GM12878 (cell line): ENCODE measurements around the gene GLS. TPM values are rescaled to one million over a fixed set of nuclear protein-coding genes. Genes with fewer than 3 reads are reported as not detected.
"Not testable (repeated sequence)": the region's sequence is repeated elsewhere in the genome, so short reads cannot be mapped to it uniquely, and the experiment has no call there.

Source experiments
- ATAC-seq: fragments of 200-7000 bp; cut with Tn5 transposase; 3 replicates; pipeline ENCODE4 v1.9.1; 2020; ENCODE audit warnings: mild to moderate bottlenecking, moderate library complexity
- BruUV-seq: library from RNA; stranded (reverse); fragments of 400-500 nt; replicated peaks from 2 replicates; lab custom pipeline; 2021; lab: Mats Ljungman, UMichigan
- CTCF ChIA-PET: fragments of 300-600 bp; sonication (Branson Sonifier 250); formaldehyde crosslinking; extraction: SDS; loops from one replicate; lab custom pipeline; 2021; ENCODE audit warnings: inconsistent platforms; lab: Yijun Ruan, JAX
- POLR2A ChIA-PET: fragments of 350-600 bp; formaldehyde crosslinking; extraction: SDS; loops from one replicate; lab custom pipeline; 2021; ENCODE audit warnings: inconsistent platforms; lab: Charles Lee
- RAD21 ChIA-PET: fragments of 300-600 bp; sonication (Branson Sonifier 250); formaldehyde crosslinking; loops from one replicate; lab custom pipeline; 2023; ENCODE audit warnings: antibody characterized with exemption; ENCODE audit not compliant: unreplicated experiment; lab: Charles Lee
- SMC1A ChIA-PET: fragments of 300-600 bp; sonication (Branson Sonifier 250); formaldehyde crosslinking; loops from one replicate; lab custom pipeline; 2023; ENCODE audit not compliant: unreplicated experiment, uncharacterized antibody; lab: Charles Lee
- DNase-seq: peaks from one replicate; pipeline ENCODE4 v3.0.0-alpha.2; 2011; ENCODE audit warnings: low read depth, low spot score
- FAIRE-seq: peaks from 3 replicates; lab custom pipeline; 2011; peaks lifted over from hg19 to GRCh38; lab: Jason Lieb, UNC
- H2AFZ ChIP-seq: 2 replicates; pipeline ENCODE4 v1.6.0; 2011; ENCODE audit warnings: low read depth, low read length, control low read depth; ENCODE audit not compliant: control insufficient read depth
- H3K27ac ChIP-seq: 2 replicates; pipeline ENCODE4 v1.5.1; 2011; ENCODE audit warnings: control low read depth; ENCODE audit not compliant: control insufficient read depth, insufficient read depth
- H3K27me3 ChIP-seq, 2 experiments: replicated peaks in 1 of 2; 2 replicates each; pipeline versions ENCODE4 v1.6.0 to v1.6.1; 2011; ENCODE audit warnings: low read length in 1 of 2; ENCODE audit not compliant: control insufficient read depth in 2 of 2, insufficient read depth in 2 of 2
- H3K36me3 ChIP-seq, 2 experiments: 2 replicates each; pipeline ENCODE4 v1.5.1; 2011; ENCODE audit warnings: low read length in 1 of 2; ENCODE audit not compliant: control insufficient read depth in 2 of 2, insufficient read depth in 2 of 2
- H3K4me1 ChIP-seq: 2 replicates; pipeline ENCODE4 v1.6.1; 2011; ENCODE audit warnings: mild to moderate bottlenecking, low read length, moderate library complexity, mixed read lengths; ENCODE audit not compliant: control insufficient read depth, insufficient read depth
- H3K4me2 ChIP-seq: 2 replicates; pipeline ENCODE4 v1.6.0; 2011; ENCODE audit warnings: control low read depth; ENCODE audit not compliant: control insufficient read depth, insufficient read depth
- H3K4me3 ChIP-seq: fragments of 200-600 bp; sonication (generic); 2 replicates; pipeline ENCODE4 v1.5.1; 2016
- H3K79me2 ChIP-seq: 2 replicates; pipeline ENCODE4 v1.6.0; 2011; ENCODE audit warnings: low read length; ENCODE audit not compliant: control insufficient read depth, insufficient read depth
- H3K9ac ChIP-seq: 2 replicates; pipeline ENCODE4 v1.8.0; 2011; ENCODE audit warnings: low read length, control low read depth, mixed read lengths; ENCODE audit not compliant: control insufficient read depth, insufficient read depth
- H3K9me3 ChIP-seq: replicated peaks from 3 replicates; pipeline ENCODE4 v1.5.1; 2011; ENCODE audit warnings: mild to moderate bottlenecking, low read length; ENCODE audit not compliant: control insufficient read depth, insufficient read depth
- H4K20me1 ChIP-seq: 2 replicates; pipeline ENCODE4 v1.6.0; 2011; ENCODE audit not compliant: control insufficient read depth, insufficient read depth
- BHLHE40 ChIP-seq, 2 experiments: fragments of 450-650 bp in 1 of 2; IDR thresholded peaks; 2 replicates each; pipeline ENCODE4 v1.6.1; 2011 to 2017; ENCODE audit warnings: low read depth in 2 of 2, borderline replicate concordance in 1 of 2, improper control_type of control experiment in 1 of 2, low read length in 1 of 2, mild to moderate bottlenecking in 1 of 2
- FOXK2 ChIP-seq: fragments of 450-650 bp; IDR thresholded peaks from 2 replicates; pipeline ENCODE4 v1.6.1; 2017; ENCODE audit warnings: mild to moderate bottlenecking, moderate library complexity
- IRF5 ChIP-seq: fragments of 450-650 bp; IDR thresholded peaks from 2 replicates; pipeline ENCODE4 v1.6.1; 2017; ENCODE audit warnings: borderline replicate concordance
- NKRF ChIP-seq: fragments of 450-650 bp; conservative IDR thresholded peaks from 2 replicates; pipeline ENCODE4 v1.6.1; 2017; ENCODE audit warnings: mild to moderate bottlenecking, moderate library complexity
- PML ChIP-seq: IDR thresholded peaks from 2 replicates; pipeline ENCODE4 v1.6.1; 2012; ENCODE audit warnings: low read length, inconsistent platforms
- POLR2A ChIP-seq: IDR thresholded peaks from 2 replicates; pipeline ENCODE4 v1.6.1; 2011; ENCODE audit warnings: low read depth, mild to moderate bottlenecking, low read length
- RAD21 ChIP-seq: IDR thresholded peaks from 2 replicates; pipeline ENCODE4 v1.6.1; 2011; ENCODE audit warnings: mild to moderate bottlenecking, low read depth, low read length, moderate library complexity; ENCODE audit not compliant: insufficient read depth
- SMAD1 ChIP-seq: fragments of 450-650 bp; IDR thresholded peaks from 2 replicates; pipeline ENCODE4 v1.6.1; 2018; ENCODE audit warnings: mild to moderate bottlenecking, low read depth; ENCODE audit not compliant: partially characterized antibody
- SMC3 ChIP-seq: IDR thresholded peaks from 2 replicates; pipeline ENCODE4 v1.6.1; 2011; ENCODE audit warnings: low read length, improper control_type of control experiment, borderline replicate concordance
- SUZ12 ChIP-seq: fragments of 200-600 bp; sonication (generic); IDR thresholded peaks from one replicate; pipeline ENCODE4 v1.6.1; 2018; ENCODE audit warnings: antibody characterized with exemption, mild to moderate bottlenecking; ENCODE audit not compliant: unreplicated experiment
- USF2 ChIP-seq: IDR thresholded peaks from 2 replicates; pipeline ENCODE4 v1.6.1; 2011; ENCODE audit warnings: low read depth, low read length, improper control_type of control experiment, borderline replicate concordance
- ZBTB11 ChIP-seq: fragments of 450-650 bp; formaldehyde crosslinking; IDR thresholded peaks from 2 replicates; pipeline ENCODE4 v1.5.0; 2022; ENCODE audit warnings: mild to moderate bottlenecking, missing genetic modification characterization
- WGBS: methylation state at CpG from one replicate; pipeline ENCODE4 v1.1.6; 2016; ENCODE audit warnings: low lambda C conversion rate; ENCODE audit not compliant: insufficient replicate concordance, insufficient coverage; ENCODE audit errors: missing lambda C conversion rate; 5-methylcytosine and 5-hydroxymethylcytosine counted together
- in situ Hi-C: fragments of 300-500 bp; cut with MboI; formaldehyde crosslinking; loops from 9 replicates; pipeline ENCODE4 v1.14.3; 2018; ENCODE audit warnings: mixed read lengths
- intact Hi-C: fragments of 100-400 bp; cut with micrococcal nuclease; formaldehyde crosslinking; loops from one replicate; pipeline ENCODE4 v1.14.2; 2022; ENCODE audit not compliant: unreplicated experiment
- polyA plus RNA-seq, 11 experiments: library from polyadenylated mRNA; depleted of rRNA in 4 of 11; unstranded in 6 of 11; stranded (reverse) in 5 of 11; fragments of >200 nt; fragmentation: Nextera tagmentation in 4 of 11; fragmentation: Illumina TruSeq in 1 of 11; extraction: Ambion mirVana in 4 of 11; extraction: Trizol in 1 of 11; gene quantifications; 1 replicate in 1 of 11; 2 replicates in 10 of 11; pipeline versions ENCODE4 v1.2.1 to v1.2.3, GENCODE V29; 2011 to 2016; ENCODE audit warnings: inconsistent platforms in 2 of 11, missing spikeins in 2 of 11, low read depth in 1 of 11
- total RNA-seq, 4 experiments: library from RNA; depleted of rRNA in 3 of 4; stranded (reverse); fragments of >200 nt in 3 of 4; fragmentation: Illumina TruSeq in 1 of 4; extraction: Trizol in 1 of 4; gene quantifications; 2 replicates each; pipeline versions ENCODE4 v1.2.1 to v1.2.3, GENCODE V29; 2013 to 2021

Gene GLS
- total and polyA plus RNA-seq, 10 of the 15 experiments (the other 5 are each of a cell fraction or from before 2014, with no cell fraction given) = 15.7 to 145 (median 70.8) TPM

GRCh38 chr2:190849774-190850173 is 30.8 kb upstream of the GLS start (continued):
- TF ChIP-seq FOXK2 (no peak), RAD21 (no peak), POLR2A (no peak), PML (no peak), USF2 (no peak), SMAD1 (no peak), NKRF (no peak), SMC3 (no peak), SUZ12 (no peak), ZBTB11 (CRISPR knock-in tag) (no peak), BHLHE40 (IDR thresholded peaks at IDR 0.05; ENCODE audit: borderline replicate concordance in 1 of 2, low read depth in 2 of 2, low read length in 1 of 2) (no peak), IRF5 (no peak)

GRCh38 chr2:190853022-190853421 is 27.6 kb upstream of the GLS start:
- FAIRE-seq, H3K4me2 ChIP-seq, in situ Hi-C loops, POLR2A ChIA-PET, H3K27me3 ChIP-seq, H4K20me1 ChIP-seq, H3K36me3 ChIP-seq, ATAC-seq, BruUV-seq, H3K79me2 ChIP-seq, H3K4me3 ChIP-seq, DNase-seq, H3K4me1 ChIP-seq, H2AFZ ChIP-seq, H3K27ac ChIP-seq, H3K9ac ChIP-seq, H3K9me3 ChIP-seq: not testable (repeated sequence)
- ChIA-PET SMC1A (interaction anchor here (0.7 to 1.5 kb wide), 4 partner anchors 24 to 115 kb away, joined by 3 to 8 read pairs (median 6); no protein-coding TSS in a partner anchor), CTCF (interaction anchor here (1.0 to 2.5 kb wide), 5 partner anchors 23 to 199 kb away, joined by 3 to 10 read pairs (median 4); no protein-coding TSS in a partner anchor), RAD21 (interaction anchor here (0.5 to 1.0 kb wide), 2 partner anchors 27 to 72 kb away, joined by 3 read pairs; partner anchors contain the start of gene GLS)
- intact Hi-C loops = loop anchor here (5.0 kb wide), 1 partner anchor 109 kb away; no protein-coding TSS in a partner anchor
- 100% methylated on average over 4 of the region's 4 CpGs for WGBS
